MM.1S (cell line): Measurements from ENCODE around the gene MYO1C.
"Not testable (repeated sequence)": the region's sequence is repeated elsewhere in the genome, so short reads cannot be mapped to it uniquely, and the experiment has no call there.

ENCODE experiments used
- DNase-seq: peaks from one replicate; pipeline ENCODE4 v3.0.0-alpha.2; 2015
- H2AFZ ChIP-seq: fragments of 300-600 bp; sonication (generic); 2 replicates; pipeline ENCODE4 v1.6.0; 2016; ENCODE audit warnings: antibody characterized with exemption, low read length
- H3F3A ChIP-seq: fragments of 300-600 bp; sonication (generic); 2 replicates; pipeline ENCODE4 v1.6.1; 2016; ENCODE audit warnings: mild to moderate bottlenecking, antibody characterized with exemption, low read length, moderate library complexity, mixed read lengths; ENCODE audit not compliant: insufficient read depth
- H3K27ac ChIP-seq: fragments of 300-600 bp; sonication (generic); 2 replicates; pipeline ENCODE4 v1.5.1; 2016; ENCODE audit warnings: mild to moderate bottlenecking, low read length
- H3K27me3 ChIP-seq: fragments of 300-600 bp; sonication (generic); replicated peaks from 2 replicates; pipeline ENCODE4 v1.6.0; 2016; ENCODE audit warnings: low read length; ENCODE audit not compliant: insufficient read depth
- H3K36me3 ChIP-seq: fragments of 300-600 bp; sonication (generic); replicated peaks from 2 replicates; pipeline ENCODE4 v1.6.1; 2016; ENCODE audit warnings: mild to moderate bottlenecking, low read length, mixed read lengths; ENCODE audit not compliant: insufficient read depth
- H3K4me1 ChIP-seq: fragments of 300-600 bp; sonication (generic); 2 replicates; pipeline ENCODE4 v1.6.1; 2016; ENCODE audit warnings: low read length, mixed read lengths
- H3K4me2 ChIP-seq: fragments of 300-600 bp; sonication (generic); 2 replicates; pipeline ENCODE4 v1.6.0; 2016; ENCODE audit warnings: low read depth, low read length
- H3K4me3 ChIP-seq: fragments of 300-600 bp; sonication (generic); 2 replicates; pipeline ENCODE4 v1.5.1; 2016; ENCODE audit warnings: low read length, mixed read lengths
- H3K79me2 ChIP-seq: fragments of 300-600 bp; sonication (generic); 2 replicates; pipeline ENCODE4 v1.6.1; 2016; ENCODE audit warnings: mixed run types, low read length, mixed read lengths
- H3K9ac ChIP-seq: fragments of 300-600 bp; sonication (generic); 2 replicates; pipeline ENCODE4 v1.6.1; 2016; ENCODE audit warnings: low read length, mixed read lengths
- H3K9me2 ChIP-seq: fragments of 300-600 bp; sonication (generic); replicated peaks from 2 replicates; pipeline ENCODE4 v1.6.1; 2016; ENCODE audit warnings: mild to moderate bottlenecking, low read length, mixed read lengths; ENCODE audit not compliant: insufficient read depth
- H3K9me3 ChIP-seq: fragments of 300-600 bp; sonication (generic); replicated peaks from 2 replicates; pipeline ENCODE4 v1.6.1; 2016; ENCODE audit warnings: mild to moderate bottlenecking, low read length, mixed read lengths; ENCODE audit not compliant: insufficient read depth
- H4K20me1 ChIP-seq: fragments of 300-600 bp; sonication (generic); 2 replicates; pipeline ENCODE4 v1.6.1; 2016; ENCODE audit warnings: mild to moderate bottlenecking, low read length, moderate library complexity, mixed read lengths; ENCODE audit not compliant: insufficient read depth
- EZH2 ChIP-seq: fragments of 300-600 bp; sonication (generic); optimal IDR thresholded peaks from 2 replicates; pipeline ENCODE3; 2017; ENCODE audit warnings: low read depth, mild to moderate bottlenecking, antibody characterized with exemption, low read length, mixed read lengths
- EZH2phosphoT487 ChIP-seq: fragments of 300-600 bp; sonication (generic); IDR thresholded peaks from 2 replicates; pipeline ENCODE4 v1.6.1; 2018; ENCODE audit warnings: antibody characterized with exemption, low read length
- TF ChIP-seq, protein P1 (sequence below): fragments of 300-600 bp; sonication (generic); IDR thresholded peaks from 2 replicates; pipeline ENCODE4 v1.5.1; 2016; ENCODE audit warnings: antibody characterized with exemption, low read length, mixed read lengths

The MYO1C gene

DNA sequence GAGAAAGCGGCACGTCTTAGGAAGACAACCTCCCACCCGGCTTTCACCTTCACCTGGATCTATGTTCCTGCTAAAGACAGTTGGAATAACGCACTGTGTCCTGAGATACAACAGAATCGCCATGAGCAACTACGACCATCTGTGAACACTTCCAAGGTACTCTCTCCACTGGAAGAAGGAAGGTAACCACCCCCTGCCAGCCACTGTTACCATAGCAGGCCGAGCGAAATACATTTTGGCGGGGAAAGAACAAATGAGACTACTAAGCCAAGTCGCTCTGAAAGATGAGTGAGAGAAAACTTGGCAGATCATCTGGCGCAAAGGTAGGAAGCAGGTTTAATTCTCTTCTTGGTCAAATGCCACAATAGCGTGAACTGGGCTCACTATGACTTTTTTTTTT, 46.3 kb downstream of the MYO1C start:
- Histone ChIP-seq H3K79me2 (peaks cover 89% of the 10 kb centered on the region), H2AFZ (no peak overlapping the region), H4K20me1 (peaks cover 14% of the 10 kb centered on the region), H3K27ac (no peak overlapping the region), H3K9ac (no peak overlapping the region), H3F3A (no peaks in the 10 kb centered on the region), H3K9me3 (no peaks in the 10 kb centered on the region), H3K4me2 (no peak overlapping the region), H3K36me3 (no peaks in the 10 kb centered on the region), H3K4me1 (no peaks in the 10 kb centered on the region), H3K9me2 (no peaks in the 10 kb centered on the region), H3K4me3 (no peak overlapping the region), H3K27me3 (no peaks in the 10 kb centered on the region)
- TF ChIP-seq, protein P1, sequence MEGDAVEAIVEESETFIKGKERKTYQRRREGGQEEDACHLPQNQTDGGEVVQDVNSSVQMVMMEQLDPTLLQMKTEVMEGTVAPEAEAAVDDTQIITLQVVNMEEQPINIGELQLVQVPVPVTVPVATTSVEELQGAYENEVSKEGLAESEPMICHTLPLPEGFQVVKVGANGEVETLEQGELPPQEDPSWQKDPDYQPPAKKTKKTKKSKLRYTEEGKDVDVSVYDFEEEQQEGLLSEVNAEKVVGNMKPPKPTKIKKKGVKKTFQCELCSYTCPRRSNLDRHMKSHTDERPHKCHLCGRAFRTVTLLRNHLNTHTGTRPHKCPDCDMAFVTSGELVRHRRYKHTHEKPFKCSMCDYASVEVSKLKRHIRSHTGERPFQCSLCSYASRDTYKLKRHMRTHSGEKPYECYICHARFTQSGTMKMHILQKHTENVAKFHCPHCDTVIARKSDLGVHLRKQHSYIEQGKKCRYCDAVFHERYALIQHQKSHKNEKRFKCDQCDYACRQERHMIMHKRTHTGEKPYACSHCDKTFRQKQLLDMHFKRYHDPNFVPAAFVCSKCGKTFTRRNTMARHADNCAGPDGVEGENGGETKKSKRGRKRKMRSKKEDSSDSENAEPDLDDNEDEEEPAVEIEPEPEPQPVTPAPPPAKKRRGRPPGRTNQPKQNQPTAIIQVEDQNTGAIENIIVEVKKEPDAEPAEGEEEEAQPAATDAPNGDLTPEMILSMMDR: no peak
- TF ChIP-seq EZH2: no peak
- no peak for TF ChIP-seq EZH2phosphoT487
- DNase-seq: no peak

DNA sequence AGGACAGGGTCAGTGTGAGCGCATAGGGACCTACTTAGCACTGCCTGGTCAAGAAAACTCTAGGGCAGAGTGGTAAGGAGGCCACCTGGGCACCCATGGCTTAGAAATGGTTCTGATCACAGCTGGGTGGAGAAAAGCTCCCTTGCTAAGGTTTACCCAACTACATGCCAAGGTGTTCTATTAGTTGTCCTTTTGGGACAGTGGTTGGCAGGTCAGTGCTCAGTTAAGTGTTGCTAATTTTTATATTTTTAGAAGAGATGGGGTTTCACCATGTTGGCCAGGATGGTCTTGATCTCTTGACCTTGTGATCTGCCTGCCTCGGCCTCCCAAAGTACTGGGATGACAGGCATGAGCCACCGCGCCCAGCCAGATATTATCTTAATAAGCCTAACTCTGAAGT, 46.8 kb downstream of the MYO1C start:
- H3K27ac ChIP-seq, H3K4me2 ChIP-seq, H3K9me2 ChIP-seq, H3K4me3 ChIP-seq, H3K9ac ChIP-seq, H3K4me1 ChIP-seq, H3K9me3 ChIP-seq, H3F3A ChIP-seq, H3K27me3 ChIP-seq, DNase-seq, H3K36me3 ChIP-seq, H2AFZ ChIP-seq: not testable (repeated sequence)
- peaks cover 14% of the 10 kb centered on the region for H4K20me1 ChIP-seq
- H3K79me2 ChIP-seq: peaks cover 89% of the 10 kb centered on the region

DNA sequence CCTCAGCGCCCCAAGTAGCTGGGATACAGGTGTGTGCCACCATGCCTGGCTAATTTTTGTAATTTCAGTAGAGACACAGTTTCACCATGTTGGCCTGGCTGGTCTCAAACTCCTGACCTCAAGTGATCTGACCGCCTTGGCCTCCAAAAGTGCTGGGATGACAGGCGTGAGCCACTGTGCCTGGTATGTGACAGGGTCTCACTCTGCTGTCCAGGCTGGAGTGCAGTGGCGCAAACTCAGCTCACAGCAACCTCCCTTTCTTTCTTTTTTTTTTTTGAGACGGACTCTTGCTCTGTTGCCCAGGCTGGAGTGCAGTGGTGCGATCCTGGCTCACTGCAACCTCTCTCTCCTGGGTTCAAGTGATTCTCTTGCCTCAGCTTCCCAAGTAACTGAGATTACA, 49.8 kb downstream of the MYO1C start:
- not testable (repeated sequence) for H3K36me3 ChIP-seq, H3F3A ChIP-seq, H4K20me1 ChIP-seq, H3K4me3 ChIP-seq, H2AFZ ChIP-seq, H3K9me3 ChIP-seq, H3K9me2 ChIP-seq, H3K27me3 ChIP-seq, DNase-seq, H3K4me2 ChIP-seq, H3K9ac ChIP-seq, H3K27ac ChIP-seq, H3K4me1 ChIP-seq
- H3K79me2 ChIP-seq: peaks cover 85% of the 10 kb centered on the region

DNA sequence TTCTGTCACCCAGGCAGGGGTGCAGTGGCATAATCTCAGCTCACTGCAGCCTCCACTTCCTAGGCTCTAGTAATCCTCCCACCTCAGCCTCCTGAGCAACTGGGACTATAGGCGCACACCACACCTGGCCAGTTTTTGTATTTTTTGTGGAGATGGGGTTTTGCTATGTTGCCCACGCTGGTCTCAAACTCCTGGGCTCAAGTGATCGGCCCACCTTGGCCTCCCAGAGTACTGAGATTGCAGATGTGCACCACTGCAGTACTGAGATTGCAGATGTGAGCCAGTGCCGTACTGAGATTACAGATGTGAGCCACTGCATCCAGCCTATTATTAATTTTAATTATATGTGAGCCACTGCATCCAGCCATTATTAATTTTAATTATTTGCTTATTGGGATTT, 50.3 kb downstream of the MYO1C start:
- Histone ChIP-seq H3K9me3 (no peaks in the 10 kb centered on the region), H3K36me3 (no peaks in the 10 kb centered on the region), H3K79me2 (peaks cover 83% of the 10 kb centered on the region), H3K4me3 (no peak overlapping the region), H4K20me1 (peaks cover 10% of the 10 kb centered on the region; the same call in 1 of the 2 replicates), H3K27me3 (no peaks in the 10 kb centered on the region), H3K27ac (no peak overlapping the region), H2AFZ (no peak overlapping the region), H3K4me1 (no peaks in the 10 kb centered on the region), H3F3A (no peaks in the 10 kb centered on the region), H3K9ac (no peak overlapping the region), H3K9me2 (no peaks in the 10 kb centered on the region), H3K4me2 (no peak overlapping the region)
- DNase-seq: no peak
- TF ChIP-seq EZH2phosphoT487: no peak

DNA sequence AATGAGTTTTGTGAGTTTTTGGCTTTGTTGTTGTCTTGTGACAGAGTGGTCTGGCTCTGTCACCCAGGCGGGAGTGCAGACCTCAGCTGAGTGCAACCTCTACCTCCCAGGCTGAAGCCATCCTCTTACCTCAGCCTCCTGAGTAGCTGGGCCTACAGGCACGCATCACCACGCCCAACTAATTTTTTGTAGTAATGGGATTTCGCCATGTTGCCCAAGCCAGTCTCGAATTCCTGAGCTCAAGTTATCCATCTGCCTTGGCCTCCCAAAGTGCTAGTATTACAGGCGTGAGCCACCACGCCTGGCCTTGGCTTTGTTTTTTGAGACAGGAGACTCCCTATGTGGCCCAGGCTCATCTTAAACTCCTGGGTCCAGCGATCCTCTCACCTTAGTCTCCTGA, 51.6 kb downstream of the MYO1C start:
- TF ChIP-seq, protein P1: no peak
- no peak for TF ChIP-seq EZH2
- TF ChIP-seq EZH2phosphoT487: no peak
- H4K20me1 ChIP-seq: peaks cover 6% of the 10 kb centered on the region; the same call in 1 of the 2 replicates

More for the DNA sequence above, 51.6 kb downstream of the MYO1C start:
- H3K36me3 ChIP-seq: no peaks in the 10 kb centered on the region
- no peaks in the 10 kb centered on the region for H3K27me3 ChIP-seq
- H3K4me1 ChIP-seq: peaks cover 6% of the 10 kb centered on the region; the same call in 1 of the 2 replicates
- H3K4me3 ChIP-seq: no peak overlapping the region
- H3K79me2 ChIP-seq: peaks cover 83% of the 10 kb centered on the region
- no peak overlapping the region for H3K27ac ChIP-seq
- no peaks in the 10 kb centered on the region for H3K9me3 ChIP-seq
- H3K9ac ChIP-seq: no peak overlapping the region
- no peaks in the 10 kb centered on the region for H3K9me2 ChIP-seq
- H3K4me2 ChIP-seq: no peak overlapping the region
- H3F3A ChIP-seq: 0 out of 2 replicates have a peak, but pooled peaks cover 5% of the 10 kb centered on the region
- no peak for DNase-seq
- no peak overlapping the region for H2AFZ ChIP-seq
